Activated CD8-positive, alpha-beta T cell treated with anti-CD3 and anti-CD28 coated beads, Interleukin-2, amount 10 ng/mL, durations not matched to agents 7 days and 5 days (primary cell): ENCODE data around the gene RHOT2. TPM values are rescaled to one million over a fixed set of nuclear protein-coding genes. Genes with fewer than 3 reads are reported as not detected.

ENCODE experiments used
- ATAC-seq: fragments of 150-1000 bp; cut with Tn5 transposase; one replicate; pipeline ENCODE4 v1.10.0; 2021; ENCODE audit warnings: moderate library complexity
- CTCF ChIA-PET: fragments of 350-600 bp; sonication (Branson Sonifier 250); formaldehyde crosslinking; loops from one replicate; lab custom pipeline; 2021; ENCODE audit warnings: antibody characterized with exemption; lab: Charles Lee
- POLR2A ChIA-PET: fragments of 350-600 bp; sonication (Branson Sonifier 250); formaldehyde crosslinking; loops from one replicate; lab custom pipeline; 2021; ENCODE audit warnings: antibody characterized with exemption; lab: Charles Lee
- DNase-seq: peaks from one replicate; pipeline ENCODE4 v3.0.0-alpha.2; 2020
- H3K27ac Mint-ChIP-seq: one replicate; pipeline ENCODE4 v1.8.0; 2021; ENCODE audit warnings: mild to moderate bottlenecking, mixed read lengths
- H3K27me3 Mint-ChIP-seq: one replicate; pipeline ENCODE4 v1.8.0; 2021; ENCODE audit warnings: low read depth, mixed read lengths
- H3K36me3 Mint-ChIP-seq: one replicate; pipeline ENCODE4 v1.8.0; 2021; ENCODE audit warnings: low read depth, mixed read lengths
- H3K4me1 Mint-ChIP-seq: one replicate; pipeline ENCODE4 v1.8.0; 2021; ENCODE audit warnings: low read depth, mixed read lengths
- H3K4me3 Mint-ChIP-seq: one replicate; pipeline ENCODE4 v1.8.0; 2021; ENCODE audit warnings: mild to moderate bottlenecking, mixed read lengths
- H3K9me3 Mint-ChIP-seq: one replicate; pipeline ENCODE4 v1.8.0; 2022; ENCODE audit warnings: mixed read lengths; ENCODE audit not compliant: insufficient read depth
- total RNA-seq, 2 experiments: library from RNA; stranded (reverse); gene quantifications; one replicate each; pipeline ENCODE4 v1.2.3, GENCODE V29; 2021

RHOT2 gene
- total RNA-seq, 2 experiments from 2014 or later, result 135 to 139 TPM

DNA sequence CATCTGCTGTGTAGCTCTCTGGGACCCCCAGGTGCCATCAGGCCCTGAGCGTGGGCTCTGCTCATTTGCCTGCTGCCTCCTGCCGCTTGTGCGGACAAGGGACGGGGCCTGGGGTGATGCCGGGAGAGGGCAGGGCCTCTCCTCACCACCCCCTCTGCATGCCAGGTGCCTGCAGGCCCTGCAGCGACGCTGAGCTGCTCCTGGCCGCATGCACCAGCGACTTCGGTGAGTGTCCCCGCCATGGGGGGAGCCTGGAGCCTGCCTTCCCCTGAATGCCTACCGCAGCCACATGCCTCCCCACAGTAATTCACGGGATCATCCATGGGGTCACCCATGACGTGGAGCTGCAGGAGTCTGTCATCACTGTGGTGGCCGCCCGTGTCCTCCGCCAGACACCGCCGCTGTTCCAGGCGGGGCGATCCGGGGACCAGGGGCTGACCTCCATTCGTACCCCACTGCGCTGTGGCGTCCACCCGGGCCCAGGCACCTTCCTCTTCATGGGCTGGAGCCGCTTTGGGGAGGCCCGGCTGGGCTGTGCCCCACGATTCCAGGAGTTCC lies 48.9 kb downstream of the RHOT2 start:
- POLR2A ChIA-PET, result interaction anchor here (1.4 to 2.3 kb wide), 2 partner anchors 15 to 27 kb away, joined by 4 to 6 read pairs; partner anchors contain the start of gene WDR24
- H3K36me3 Mint-ChIP-seq, result no peaks in the 10 kb centered on the region
- no peak overlapping the region for H3K4me3 Mint-ChIP-seq
- peaks cover 30% of the 10 kb centered on the region for H3K4me1 Mint-ChIP-seq
- DNase-seq (no peak), ATAC-seq (no peak)
- no peaks in the 10 kb centered on the region for H3K9me3 Mint-ChIP-seq
- H3K27ac Mint-ChIP-seq, result no peak overlapping the region
- H3K27me3 Mint-ChIP-seq, result peaks cover 7% of the 10 kb centered on the region
- CTCF ChIA-PET, result interaction anchor here (1.2 to 1.9 kb wide), 5 partner anchors 9 to 40 kb away, joined by 3 to 9 read pairs (median 3); partner anchors contain the start of gene CIAO3

DNA sequence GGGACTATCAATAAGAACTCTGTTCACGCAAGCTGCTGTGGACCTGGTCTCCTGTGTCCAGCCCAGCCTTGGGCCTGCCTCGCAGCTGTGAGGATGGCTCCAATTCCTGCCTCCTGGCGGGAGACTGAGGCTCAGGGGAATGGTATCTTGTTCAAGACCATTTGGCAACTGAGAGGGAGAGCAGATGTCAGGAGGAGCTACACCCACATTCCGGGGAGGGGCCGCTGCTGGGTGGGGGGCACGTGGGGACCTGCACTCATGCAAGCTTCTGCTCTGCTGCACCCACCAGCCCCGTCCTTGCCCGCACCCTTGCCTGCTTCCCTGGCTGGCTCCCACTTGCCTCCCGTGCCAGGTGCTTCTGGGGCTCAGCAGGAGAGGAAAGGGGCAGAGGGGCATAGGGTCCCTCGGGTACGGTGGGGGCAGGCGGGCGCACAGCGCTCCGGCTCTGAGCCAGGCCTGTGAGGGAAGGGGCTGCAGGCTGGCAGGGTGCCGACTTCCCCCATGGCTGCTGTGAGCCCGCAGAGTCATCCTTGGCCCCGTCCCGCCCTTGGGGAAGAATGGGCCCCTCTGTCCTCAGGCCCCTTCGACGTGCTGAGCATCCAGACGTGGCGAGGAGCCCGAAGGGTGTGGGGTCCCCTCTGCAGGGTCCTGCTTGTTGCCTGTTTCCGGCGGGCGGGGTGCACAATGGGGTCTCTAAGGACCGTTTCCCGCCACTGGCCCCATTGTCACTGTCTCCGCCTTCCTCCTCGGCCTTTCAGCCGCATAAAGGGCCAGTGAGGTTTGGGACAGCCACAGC lies 49.7 kb downstream of the RHOT2 start:
- ChIA-PET CTCF (interaction anchor here (1.9 kb wide), 1 partner anchor 24 kb away, joined by 9 read pairs; the partner anchor contains the start of gene CIAO3), POLR2A (no interaction called here)
- no peak overlapping the region for H3K4me3 Mint-ChIP-seq
- no peak for DNase-seq
- no peak for ATAC-seq
- no peaks in the 10 kb centered on the region for H3K36me3 Mint-ChIP-seq
- peaks cover 7% of the 10 kb centered on the region for H3K27me3 Mint-ChIP-seq
- no peak overlapping the region for H3K27ac Mint-ChIP-seq
- peaks cover 30% of the 10 kb centered on the region for H3K4me1 Mint-ChIP-seq
- H3K9me3 Mint-ChIP-seq, result no peaks in the 10 kb centered on the region

DNA sequence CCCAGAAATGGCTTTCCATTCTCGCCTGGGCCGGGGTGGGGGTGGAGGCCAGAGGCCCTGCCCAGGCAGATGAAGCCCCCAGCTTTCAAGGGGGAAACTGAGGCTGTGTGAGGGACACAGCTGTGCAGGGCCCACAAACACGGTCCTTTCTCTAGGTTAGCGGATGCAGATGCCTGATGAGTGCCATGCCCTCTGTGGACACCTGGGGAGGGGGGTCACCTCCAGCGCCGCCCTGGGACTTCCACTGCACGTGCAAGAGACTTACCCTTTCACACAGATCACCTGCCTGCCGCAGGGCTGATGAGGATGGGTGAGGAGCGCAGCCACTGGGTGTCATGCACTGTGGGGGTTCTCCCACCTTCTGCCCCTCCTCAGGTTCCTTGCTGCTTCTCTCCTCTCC lies 50.5 kb downstream of the RHOT2 start:
- Mint-ChIP-seq H3K4me3 (no peak overlapping the region), H3K36me3 (no peaks in the 10 kb centered on the region), H3K27me3 (peaks cover 7% of the 10 kb centered on the region), H3K4me1 (peaks cover 30% of the 10 kb centered on the region), H3K9me3 (no peaks in the 10 kb centered on the region), H3K27ac (no peak overlapping the region)
- DNase-seq (no peak), ATAC-seq (no peak)
- POLR2A ChIA-PET, result interaction anchor here (2.3 kb wide), 1 partner anchor 11 kb away, joined by 10 read pairs; no protein-coding TSS in a partner anchor
- CTCF ChIA-PET, result no interaction called here

GRCh38 chr16:718922-719321 lies 51.0 kb downstream of the RHOT2 start:
- ChIA-PET POLR2A (interaction anchor here (2.3 kb wide), 1 partner anchor 10 kb away, joined by 10 read pairs; no protein-coding TSS in a partner anchor), CTCF (interaction anchor here (1.8 kb wide), 1 partner anchor 13 kb away, joined by 10 read pairs; no protein-coding TSS in a partner anchor)
- Mint-ChIP-seq H3K36me3 (no peaks in the 10 kb centered on the region), H3K4me1 (peaks cover 30% of the 10 kb centered on the region), H3K27me3 (peaks cover 6% of the 10 kb centered on the region), H3K9me3 (no peaks in the 10 kb centered on the region), H3K4me3 (no peak overlapping the region), H3K27ac (peak overlapping the region; percentile 48)
- ATAC-seq (no peak), DNase-seq (no peak)

GRCh38 chr16:719815-720446 lies 52.0 kb downstream of the RHOT2 start:
- Mint-ChIP-seq H3K27me3 (peaks cover 4% of the 10 kb centered on the region), H3K27ac (peak overlapping the region; percentile 77), H3K4me1 (peaks cover 25% of the 10 kb centered on the region), H3K36me3 (no peaks in the 10 kb centered on the region), H3K9me3 (no peaks in the 10 kb centered on the region), H3K4me3 (peak overlapping the region; percentile 77)
- ATAC-seq (peak; percentile 11), DNase-seq (no peak)
- ChIA-PET CTCF (interaction anchor here (0.8 to 2.5 kb wide), 10 partner anchors 8 to 36 kb away, joined by 3 to 19 read pairs (median 5); partner anchors contain the start of genes CIAO3 and JMJD8), POLR2A (interaction anchor here (1.4 to 2.3 kb wide), 2 partner anchors 9 to 30 kb away, joined by 6 to 10 read pairs; no protein-coding TSS in a partner anchor)

GRCh38 chr16:720447-720989 lies 52.6 kb downstream of the RHOT2 start:
- POLR2A ChIA-PET, result interaction anchor here (1.1 to 2.3 kb wide), 4 partner anchors 9 to 31 kb away, joined by 4 to 10 read pairs (median 5); no protein-coding TSS in a partner anchor
- H3K4me3 Mint-ChIP-seq, result peak overlapping the region; percentile 77
- no peaks in the 10 kb centered on the region for H3K9me3 Mint-ChIP-seq

DNA sequence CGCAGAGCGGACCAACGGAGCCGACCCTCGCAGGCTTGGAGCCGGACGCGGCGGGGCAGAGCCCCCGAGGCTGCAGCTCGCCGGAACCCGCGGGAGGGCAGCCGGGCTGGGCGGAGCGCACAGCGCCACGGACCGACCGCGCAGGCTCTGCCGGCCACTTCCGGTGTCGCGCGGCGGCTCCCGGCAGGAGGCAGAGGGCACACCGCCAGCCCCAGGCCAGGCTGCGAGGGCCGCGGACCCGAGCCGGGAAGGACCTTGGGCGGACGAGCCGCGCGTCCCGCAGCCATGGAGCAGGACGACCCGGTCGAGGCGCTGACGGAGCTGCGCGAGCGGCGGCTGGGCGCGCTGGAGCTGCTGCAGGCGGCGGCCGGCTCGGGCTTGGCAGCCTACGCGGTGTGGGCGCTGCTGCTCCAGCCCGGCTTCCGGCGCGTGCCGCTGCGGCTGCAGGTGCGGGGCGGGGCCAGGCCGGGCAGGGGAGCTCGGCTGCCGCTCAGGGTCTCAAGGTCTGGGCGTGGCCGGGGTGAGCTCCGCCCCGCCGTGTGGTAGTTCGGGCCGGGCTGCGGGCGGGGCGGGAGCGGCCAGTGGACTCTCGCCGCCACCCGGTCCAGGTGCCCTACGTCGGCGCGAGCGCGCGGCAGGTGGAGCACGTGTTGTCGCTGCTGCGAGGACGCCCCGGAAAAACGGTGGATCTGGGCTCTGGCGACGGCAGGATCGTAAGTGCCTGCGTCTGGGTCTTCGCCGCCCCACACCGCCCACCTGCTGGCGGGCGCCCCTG lies 53.2 kb downstream of the RHOT2 start, which contains the start of gene ANTKMT:
Gene ANTKMT, plus strand, starts transcription at position 157 of the 775 bp plus-strand sequence. Its CDS starts 129 bp downstream, at position 286.
- H3K4me1 Mint-ChIP-seq, result peaks cover 22% of the 10 kb centered on the region
- CTCF ChIA-PET, result interaction anchor here (0.9 to 2.5 kb wide), 5 partner anchors 9 to 64 kb away, joined by 3 to 19 read pairs (median 10); partner anchors contain the start of gene CIAO3
- H3K27me3 Mint-ChIP-seq, result peaks cover 3% of the 10 kb centered on the region
- H3K27ac Mint-ChIP-seq, result peak within 1 kb of the TSS; percentile 77
- H3K9me3 Mint-ChIP-seq, result no peaks in the 10 kb centered on the region
- H3K36me3 Mint-ChIP-seq, result no peaks in the 10 kb centered on the region
- ATAC-seq, result peak; percentile 72
- POLR2A ChIA-PET, result interaction anchor here (0.6 to 1.7 kb wide), 6 partner anchors 13 to 278 kb away, joined by 3 to 6 read pairs (median 4); partner anchors contain the start of genes METTL26 and WDR24
- peak within 1 kb of the TSS; percentile 77 for H3K4me3 Mint-ChIP-seq
- peak; percentile 80 for DNase-seq

More at GRCh38 chr16:720447-720989, 52.6 kb downstream of the RHOT2 start:
- ATAC-seq (peak; percentile 29), DNase-seq (peak; percentile 59)
- H3K4me1 Mint-ChIP-seq, result peaks cover 25% of the 10 kb centered on the region
- CTCF ChIA-PET, result interaction anchor here (0.8 to 2.5 kb wide), 11 partner anchors 8 to 65 kb away, joined by 3 to 19 read pairs (median 5); partner anchors contain the start of genes CIAO3 and JMJD8
- no peaks in the 10 kb centered on the region for H3K36me3 Mint-ChIP-seq
- peak overlapping the region; percentile 77 for H3K27ac Mint-ChIP-seq
- H3K27me3 Mint-ChIP-seq, result peaks cover 4% of the 10 kb centered on the region

DNA sequence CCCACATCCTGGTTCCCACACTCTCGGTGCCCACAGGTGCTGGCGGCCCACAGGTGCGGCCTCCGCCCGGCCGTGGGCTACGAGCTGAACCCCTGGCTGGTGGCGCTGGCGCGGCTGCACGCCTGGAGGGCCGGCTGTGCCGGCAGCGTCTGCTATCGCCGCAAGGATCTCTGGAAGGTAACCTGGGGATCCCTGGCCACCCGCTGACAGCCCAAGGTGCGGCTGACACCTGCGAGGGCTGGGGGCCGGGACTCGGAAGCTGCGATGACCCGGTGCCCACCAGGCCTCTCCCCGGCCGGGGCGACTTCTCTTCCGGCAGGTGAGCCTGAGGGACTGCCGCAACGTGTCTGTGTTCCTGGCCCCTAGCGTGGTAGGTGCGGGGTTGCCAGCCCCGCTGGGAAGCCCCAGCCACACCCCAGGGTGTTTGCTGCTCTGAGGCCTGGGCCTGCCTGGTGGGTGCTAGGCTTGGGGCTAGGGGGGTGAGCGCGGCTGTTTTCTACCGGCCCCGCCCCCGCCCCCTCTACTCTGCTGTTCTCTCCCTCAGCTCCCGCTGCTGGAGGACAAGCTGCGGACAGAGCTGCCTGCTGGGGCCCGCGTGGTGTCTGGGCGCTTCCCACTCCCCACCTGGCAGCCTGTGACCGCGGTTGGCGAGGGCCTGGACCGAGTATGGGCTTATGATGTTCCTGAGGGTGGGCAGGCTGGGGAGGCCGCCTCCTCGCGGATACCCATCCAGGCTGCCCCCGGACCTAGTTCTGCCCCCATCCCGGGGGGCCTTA lies 54.0 kb downstream of the RHOT2 start:
- H3K36me3 Mint-ChIP-seq, result no peaks in the 10 kb centered on the region
- no peaks in the 10 kb centered on the region for H3K27me3 Mint-ChIP-seq

GRCh38 chr16:722835-723633 lies 55.1 kb downstream of the RHOT2 start:
- H3K4me3 Mint-ChIP-seq, result no peak overlapping the region
- DNase-seq (no peak), ATAC-seq (no peak)
- no peaks in the 10 kb centered on the region for H3K27me3 Mint-ChIP-seq
- H3K36me3 Mint-ChIP-seq, result no peaks in the 10 kb centered on the region
- H3K9me3 Mint-ChIP-seq, result no peaks in the 10 kb centered on the region
- ChIA-PET CTCF (interaction anchor here (1.3 to 1.9 kb wide), 2 partner anchors 10 to 18 kb away, joined by 4 to 8 read pairs; partner anchors contain the start of gene CIAO3), POLR2A (interaction anchor here (0.5 to 0.6 kb wide), 2 partner anchors 86 to 1500 kb away, joined by 4 read pairs; partner anchors contain the start of gene E4F1)
- H3K4me1 Mint-ChIP-seq, result peaks cover 20% of the 10 kb centered on the region
- no peak overlapping the region for H3K27ac Mint-ChIP-seq

More for the DNA sequence above, 54.0 kb downstream of the RHOT2 start:
- Mint-ChIP-seq H3K4me1 (peaks cover 20% of the 10 kb centered on the region), H3K4me3 (no peak overlapping the region), H3K27ac (no peak overlapping the region), H3K9me3 (no peaks in the 10 kb centered on the region)
- ChIA-PET CTCF (interaction anchor here (0.9 to 2.5 kb wide), 5 partner anchors 10 to 63 kb away, joined by 3 to 19 read pairs (median 4); partner anchors contain the start of gene CIAO3), POLR2A (interaction anchor here (0.6 to 1.7 kb wide), 6 partner anchors 14 to 277 kb away, joined by 3 to 6 read pairs (median 4); partner anchors contain the start of genes METTL26 and WDR24)
- no peak for DNase-seq
- ATAC-seq, result no peak
